B cell (primary cell): Measurements from ENCODE around the gene XYLT1.

Source experiments
- EZH2 ChIP-seq: IDR thresholded peaks from 2 replicates; pipeline ENCODE4 v1.6.1; 2012; ENCODE audit warnings: borderline replicate concordance, low read depth, mild to moderate bottlenecking, moderate library complexity, low read length; ENCODE audit not compliant: insufficient read depth, poor library complexity, severe bottlenecking
- TF ChIP-seq, protein P1 (sequence below): fragments of 200-600 bp; IDR thresholded peaks from one replicate; pipeline ENCODE4 v1.8.0; 2022; ENCODE audit warnings: antibody characterized with exemption, mild to moderate bottlenecking

DNA sequence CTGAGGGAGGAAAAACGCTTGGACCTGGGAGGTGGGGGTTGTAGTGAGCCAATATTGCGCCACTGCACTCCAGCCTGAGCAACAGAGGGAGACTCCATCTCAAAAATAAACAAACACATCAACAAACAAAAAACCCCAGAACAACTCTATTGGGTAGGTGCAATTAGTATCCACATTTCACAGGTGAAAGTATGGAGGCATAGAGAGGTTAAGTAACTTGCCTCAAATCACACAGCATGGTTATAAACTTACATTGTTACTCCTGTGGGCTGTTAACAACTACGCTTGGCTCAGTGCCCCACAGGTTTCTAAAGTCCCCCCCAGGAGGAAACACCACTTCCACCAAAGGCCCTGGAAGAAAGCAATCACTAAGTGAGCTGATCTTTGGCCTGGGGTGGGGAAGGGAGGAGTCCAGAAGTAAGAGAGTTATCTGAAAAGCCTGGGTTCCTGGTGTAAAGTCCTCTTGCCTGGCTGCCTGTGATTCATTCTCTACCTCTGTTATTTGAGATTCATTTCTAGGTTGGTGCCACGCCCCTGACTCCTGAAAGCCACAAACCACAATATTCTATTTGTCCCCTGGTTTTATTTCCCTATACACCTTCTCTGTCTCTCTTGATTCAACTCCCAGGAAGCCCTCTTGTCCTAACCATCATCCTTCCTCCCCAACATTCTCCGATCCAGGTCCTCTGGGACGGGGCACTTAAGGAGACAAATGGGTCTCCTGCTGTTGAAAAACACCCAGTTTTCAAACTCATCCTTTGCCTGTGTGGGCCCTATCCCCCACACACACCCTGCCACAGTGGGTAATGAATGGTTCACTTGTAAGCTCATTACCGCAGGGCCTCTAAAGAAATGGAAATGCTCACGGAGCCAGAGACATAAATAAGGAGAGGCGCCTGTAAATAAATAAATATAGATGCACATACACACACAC is 195.4 kb downstream of the XYLT1 start:
- TF ChIP-seq, protein P1, sequence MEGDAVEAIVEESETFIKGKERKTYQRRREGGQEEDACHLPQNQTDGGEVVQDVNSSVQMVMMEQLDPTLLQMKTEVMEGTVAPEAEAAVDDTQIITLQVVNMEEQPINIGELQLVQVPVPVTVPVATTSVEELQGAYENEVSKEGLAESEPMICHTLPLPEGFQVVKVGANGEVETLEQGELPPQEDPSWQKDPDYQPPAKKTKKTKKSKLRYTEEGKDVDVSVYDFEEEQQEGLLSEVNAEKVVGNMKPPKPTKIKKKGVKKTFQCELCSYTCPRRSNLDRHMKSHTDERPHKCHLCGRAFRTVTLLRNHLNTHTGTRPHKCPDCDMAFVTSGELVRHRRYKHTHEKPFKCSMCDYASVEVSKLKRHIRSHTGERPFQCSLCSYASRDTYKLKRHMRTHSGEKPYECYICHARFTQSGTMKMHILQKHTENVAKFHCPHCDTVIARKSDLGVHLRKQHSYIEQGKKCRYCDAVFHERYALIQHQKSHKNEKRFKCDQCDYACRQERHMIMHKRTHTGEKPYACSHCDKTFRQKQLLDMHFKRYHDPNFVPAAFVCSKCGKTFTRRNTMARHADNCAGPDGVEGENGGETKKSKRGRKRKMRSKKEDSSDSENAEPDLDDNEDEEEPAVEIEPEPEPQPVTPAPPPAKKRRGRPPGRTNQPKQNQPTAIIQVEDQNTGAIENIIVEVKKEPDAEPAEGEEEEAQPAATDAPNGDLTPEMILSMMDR, result no peak
- TF ChIP-seq EZH2, result no peak
